Retina (tissue), 1 donor: ENCODE results near the gene CDK4.
"Not testable (repeated sequence)": the region's sequence is repeated elsewhere in the genome, so short reads cannot be mapped to it uniquely, and the experiment has no call there.

Experiments
- DNase-seq: peaks from one replicate; pipeline ENCODE4 v3.0.0-alpha.2; 2016

Gene CDK4

DNA sequence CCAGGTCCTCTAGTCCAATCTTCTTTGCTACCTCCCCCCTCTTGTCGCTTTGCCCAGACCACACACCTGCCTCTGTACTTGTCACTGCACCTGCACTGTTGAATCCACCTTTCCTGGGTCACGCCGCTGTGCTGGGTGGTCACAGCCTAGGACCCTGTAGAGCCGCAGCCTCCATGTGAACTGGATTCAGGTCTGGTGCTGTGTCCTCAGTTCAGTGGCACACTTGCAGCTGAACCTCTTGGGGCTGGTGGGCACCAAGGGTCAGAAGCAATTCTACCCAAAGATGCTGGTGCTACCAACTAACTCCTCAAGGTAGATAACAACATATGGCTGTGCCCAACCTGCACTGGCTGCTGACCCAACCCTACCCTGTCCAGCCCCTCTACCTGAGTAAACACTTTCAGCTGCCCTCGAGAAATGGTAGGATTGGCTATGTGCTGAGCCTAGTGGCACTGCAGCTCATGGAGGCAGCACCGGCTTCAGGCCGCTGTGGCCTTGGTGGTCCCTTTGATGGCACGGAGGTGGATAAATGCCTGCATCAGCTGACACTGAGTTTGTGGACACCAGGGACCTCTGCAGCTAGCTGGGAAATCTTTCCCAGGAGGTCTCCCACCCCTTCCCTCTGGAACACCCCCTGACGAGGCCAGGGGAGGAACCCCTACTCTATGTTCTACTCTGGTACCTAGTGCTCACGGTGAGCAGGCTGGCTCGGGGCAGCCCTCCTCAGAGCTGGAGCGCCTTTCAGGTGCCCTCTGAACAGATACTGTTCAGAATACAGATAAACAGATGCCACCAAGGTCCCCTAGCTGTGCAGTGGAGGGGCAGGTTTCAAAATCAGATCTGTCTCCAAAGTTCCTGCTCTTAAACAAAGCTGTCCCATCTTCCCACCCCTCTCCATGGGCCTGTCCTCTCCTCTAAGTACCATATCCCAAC, 27.8 kb downstream of the CDK4 start:
- DNase-seq = no peak

DNA sequence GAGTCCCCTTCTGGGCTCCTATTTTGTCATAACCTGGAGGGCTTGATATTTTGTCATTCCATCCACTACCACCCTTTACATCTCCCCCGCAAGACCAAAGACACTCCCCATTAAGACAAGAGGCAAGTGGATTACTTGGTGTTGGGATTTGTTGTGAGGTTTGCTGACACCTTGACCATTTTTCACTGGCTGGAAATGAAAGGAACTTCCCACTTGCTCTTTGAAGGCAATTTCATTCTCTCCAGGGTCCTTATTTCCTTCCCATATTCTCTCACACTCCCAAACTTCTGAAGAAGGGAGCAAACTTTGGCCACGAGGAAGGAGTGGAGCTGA, 28.5 kb downstream of the CDK4 start:
- no peak for DNase-seq

- no peak for DNase-seq
These were observed 29.1 kb downstream of the CDK4 start for GRCh38 chr12:57722716-57723629.

- not testable (repeated sequence) for DNase-seq
These were observed 30.1 kb downstream of the CDK4 start for GRCh38 chr12:57721846-57722608.

GRCh38 chr12:57720606-57721595, 31.2 kb downstream of the CDK4 start:
- DNase-seq = no peak

DNA sequence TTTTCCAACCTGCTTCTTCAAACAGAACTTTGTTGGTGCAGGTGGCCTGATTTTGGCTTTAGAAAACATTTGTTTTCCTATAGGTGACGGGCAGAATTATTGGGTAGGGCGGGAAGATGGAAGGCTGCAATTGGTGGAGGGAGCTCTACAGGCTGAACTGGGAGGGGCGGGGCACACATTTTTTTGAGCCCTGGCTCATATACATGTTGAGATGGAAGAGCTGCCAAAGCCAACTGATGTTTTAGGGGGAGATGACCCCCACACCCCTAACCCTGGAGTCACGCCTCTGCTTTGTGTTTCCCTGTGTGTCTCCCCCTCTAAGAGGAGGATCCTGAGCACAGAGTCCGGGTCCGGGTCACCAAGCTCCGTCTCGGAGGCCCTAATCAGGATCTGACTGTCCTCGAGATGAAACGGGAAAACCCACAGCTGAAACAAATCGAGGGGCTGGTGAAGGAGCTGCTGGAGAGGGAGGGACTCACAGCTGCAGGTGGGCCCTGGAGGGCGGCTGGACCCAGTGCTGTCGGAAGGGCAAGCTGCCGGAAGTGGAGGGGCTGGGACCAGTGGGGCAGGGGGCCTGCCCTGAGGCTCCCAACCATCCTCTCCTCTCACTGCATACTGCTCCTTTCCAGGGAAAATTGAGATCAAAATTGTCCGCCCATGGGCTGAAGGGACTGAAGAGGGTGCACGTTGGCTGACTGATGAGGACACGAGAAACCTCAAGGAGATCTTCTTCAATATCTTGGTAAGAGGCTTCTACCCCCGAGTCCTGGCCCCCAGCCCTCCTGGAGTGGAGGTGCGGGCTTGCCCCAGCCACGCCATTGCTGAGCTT, 32.1 kb downstream of the CDK4 start:
- DNase-seq = no peak

DNA sequence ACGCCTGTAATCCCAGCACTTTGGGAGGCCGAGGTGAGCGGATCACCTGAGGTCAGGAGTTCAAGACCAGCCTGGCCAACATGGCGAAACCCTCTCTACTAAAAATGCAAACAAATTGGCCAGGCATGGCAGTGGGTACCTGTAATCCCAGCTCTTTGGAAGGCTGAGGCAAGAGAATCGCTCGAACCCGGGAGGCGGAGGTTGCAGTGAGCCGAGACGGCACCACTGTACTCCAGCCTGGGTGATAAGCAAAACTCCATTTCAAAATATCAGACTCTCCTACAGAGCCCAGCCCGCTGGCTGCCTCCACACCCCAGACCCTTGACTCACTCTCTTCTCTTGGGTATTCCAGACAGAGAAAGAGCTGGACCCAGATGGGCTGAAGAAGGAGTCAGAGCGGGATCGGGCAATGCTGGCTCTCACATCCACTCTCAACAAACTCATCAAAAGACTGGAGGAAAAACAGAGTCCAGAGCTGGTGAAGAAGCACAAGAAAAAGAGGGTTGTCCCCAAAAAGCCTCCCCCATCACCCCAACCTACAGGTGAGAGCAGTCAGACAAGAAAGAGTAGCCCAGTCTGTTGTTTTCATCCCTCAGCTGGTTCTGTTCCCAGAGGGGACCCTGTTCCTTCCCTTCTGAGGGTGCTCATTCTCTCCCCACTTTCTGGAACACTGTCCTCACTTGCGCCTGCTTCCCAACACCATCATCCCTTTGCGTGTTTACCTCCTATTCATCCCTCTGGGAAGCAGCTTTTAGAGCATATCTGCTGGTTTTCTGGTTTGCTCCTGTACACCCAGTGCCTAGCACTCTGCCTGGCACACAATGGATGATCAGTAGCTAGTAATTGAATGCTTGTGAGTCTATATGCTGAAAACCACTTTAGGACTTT, 33.2 kb downstream of the CDK4 start:
- no peak for DNase-seq

DNA sequence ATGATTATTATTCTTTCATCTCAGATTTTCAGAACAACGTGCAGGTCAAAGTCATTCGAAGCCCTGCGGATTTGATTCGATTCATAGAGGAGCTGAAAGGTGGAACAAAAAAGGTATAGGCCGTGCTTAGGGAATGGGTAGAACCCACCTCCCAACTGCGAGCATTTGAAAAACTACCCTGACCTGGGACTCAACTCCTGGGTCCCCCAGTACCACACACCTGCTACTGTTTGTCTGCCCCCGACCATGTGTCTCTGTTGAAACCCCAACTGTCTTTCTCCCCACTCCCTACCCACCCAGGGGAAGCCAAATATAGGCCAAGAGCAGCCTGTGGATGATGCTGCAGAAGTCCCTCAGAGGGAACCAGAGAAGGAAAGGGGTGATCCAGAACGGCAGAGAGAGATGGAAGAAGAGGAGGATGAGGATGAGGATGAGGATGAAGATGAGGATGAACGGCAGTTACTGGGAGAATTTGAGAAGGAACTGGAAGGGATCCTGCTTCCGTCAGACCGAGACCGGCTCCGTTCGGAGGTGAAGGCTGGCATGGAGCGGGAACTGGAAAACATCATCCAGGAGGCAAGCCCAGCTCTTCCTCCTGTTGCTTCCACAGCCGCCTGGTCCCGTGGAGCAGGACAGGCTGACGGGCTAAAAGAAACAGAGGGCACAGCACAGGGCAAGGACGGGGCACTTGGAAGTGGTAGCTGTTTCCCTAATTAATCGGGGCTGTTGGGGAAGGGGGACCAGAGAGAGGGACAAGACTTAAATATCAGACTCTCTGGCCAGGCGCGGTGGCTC, 34.1 kb downstream of the CDK4 start:
- no peak for DNase-seq

GRCh38 chr12:57717131-57717530, 35.0 kb downstream of the CDK4 start:
- DNase-seq = no peak

GRCh38 chr12:57716305-57716704, 35.8 kb downstream of the CDK4 start:
- DNase-seq = no peak

DNA sequence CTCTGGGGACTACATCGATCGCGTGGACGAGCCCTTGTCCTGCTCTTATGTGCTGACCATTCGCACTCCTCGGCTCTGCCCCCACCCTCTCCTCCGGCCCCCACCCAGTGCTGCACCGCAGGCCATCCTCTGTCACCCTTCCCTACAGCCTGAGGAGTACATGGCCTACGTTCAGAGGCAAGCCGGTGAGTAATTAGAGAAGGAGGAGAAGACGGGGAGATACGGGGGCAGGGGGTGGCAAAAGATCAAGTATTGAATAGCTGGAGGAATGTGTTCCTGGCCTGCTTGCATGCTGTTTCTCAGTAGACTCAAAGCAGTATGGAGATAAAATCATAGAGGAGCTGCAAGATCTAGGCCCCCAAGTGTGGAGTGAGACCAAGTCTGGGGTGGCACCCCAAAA, 36.3 kb downstream of the CDK4 start:
- DNase-seq = no peak

DNA sequence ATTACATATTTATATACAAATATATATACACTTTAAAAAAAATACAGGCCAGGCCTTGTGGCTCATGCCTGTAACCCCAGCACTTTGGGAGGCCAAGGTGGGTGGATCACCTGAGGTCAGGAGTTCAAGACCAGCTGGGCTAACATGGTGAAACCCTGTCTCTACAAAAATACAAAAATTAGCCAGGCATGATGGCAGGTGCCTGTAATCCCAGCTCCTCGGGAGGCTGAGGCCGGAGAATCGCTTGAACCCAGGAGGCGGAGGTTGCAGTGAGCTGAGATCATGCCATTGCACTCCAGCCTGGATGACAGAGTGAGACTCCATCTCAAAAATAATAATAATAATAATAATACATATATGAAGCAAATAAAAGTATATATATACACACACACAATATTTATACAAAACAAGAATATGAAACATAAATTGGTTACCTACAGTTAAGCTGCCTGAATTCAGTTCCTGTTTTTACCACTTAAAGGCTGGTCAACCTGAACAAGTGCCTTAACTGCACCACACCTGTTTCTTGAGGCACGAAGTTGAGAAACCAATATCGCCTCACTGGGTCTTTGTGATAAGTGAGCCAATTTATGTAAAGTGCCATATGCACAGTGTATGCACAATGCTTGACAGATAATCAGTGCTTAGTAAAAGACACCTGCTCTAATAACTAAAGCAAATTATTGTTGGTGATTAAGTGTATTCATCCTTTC, 36.9 kb downstream of the CDK4 start:
- DNase-seq = not testable (repeated sequence)

- DNase-seq = no peak
These were observed 38.9 kb downstream of the CDK4 start for GRCh38 chr12:57713209-57713608.

- DNase-seq = no peak
These were observed 39.4 kb downstream of the CDK4 start for GRCh38 chr12:57712701-57713100.

GRCh38 chr12:57708296-57708695, 43.8 kb downstream of the CDK4 start:
- DNase-seq = no peak

GRCh38 chr12:57707250-57707649, 44.9 kb downstream of the CDK4 start:
- DNase-seq = no peak

- no peak for DNase-seq
These were observed 51.8 kb downstream of the CDK4 start for GRCh38 chr12:57700317-57700716.

DNA sequence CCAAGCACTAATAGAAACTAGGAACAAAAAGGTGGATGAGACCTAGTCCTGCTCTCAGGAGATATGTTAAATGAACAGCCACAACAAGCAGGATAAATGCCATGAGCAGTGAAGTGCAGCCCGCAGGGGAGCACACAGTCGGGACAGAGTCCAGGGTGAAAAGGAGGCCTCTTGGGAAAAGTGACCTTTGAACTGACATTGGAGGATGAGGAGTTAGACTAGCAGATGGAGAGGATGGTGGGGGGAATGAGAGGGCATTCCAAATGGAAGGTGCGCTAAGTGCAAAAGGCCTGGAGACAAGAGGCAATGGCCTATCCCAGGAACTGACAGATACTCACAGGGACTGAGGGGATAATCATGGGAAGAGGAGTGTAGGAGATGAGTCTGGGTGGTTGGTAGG, 53.7 kb downstream of the CDK4 start:
- DNase-seq = no peak
